Measurements from ENCODE around the gene WIPI1. TPM values are rescaled to one million over a fixed set of nuclear protein-coding genes. Genes with fewer than 3 reads are reported as not detected.

WIPI1 gene
- total and polyA plus RNA-seq, 9 of the 15 experiments (the other 6 are each of a cell fraction or from before 2014, with no cell fraction given) = 3.7 to 23.5 (median 11.8) TPM

- TF ChIP-seq, protein P1, sequence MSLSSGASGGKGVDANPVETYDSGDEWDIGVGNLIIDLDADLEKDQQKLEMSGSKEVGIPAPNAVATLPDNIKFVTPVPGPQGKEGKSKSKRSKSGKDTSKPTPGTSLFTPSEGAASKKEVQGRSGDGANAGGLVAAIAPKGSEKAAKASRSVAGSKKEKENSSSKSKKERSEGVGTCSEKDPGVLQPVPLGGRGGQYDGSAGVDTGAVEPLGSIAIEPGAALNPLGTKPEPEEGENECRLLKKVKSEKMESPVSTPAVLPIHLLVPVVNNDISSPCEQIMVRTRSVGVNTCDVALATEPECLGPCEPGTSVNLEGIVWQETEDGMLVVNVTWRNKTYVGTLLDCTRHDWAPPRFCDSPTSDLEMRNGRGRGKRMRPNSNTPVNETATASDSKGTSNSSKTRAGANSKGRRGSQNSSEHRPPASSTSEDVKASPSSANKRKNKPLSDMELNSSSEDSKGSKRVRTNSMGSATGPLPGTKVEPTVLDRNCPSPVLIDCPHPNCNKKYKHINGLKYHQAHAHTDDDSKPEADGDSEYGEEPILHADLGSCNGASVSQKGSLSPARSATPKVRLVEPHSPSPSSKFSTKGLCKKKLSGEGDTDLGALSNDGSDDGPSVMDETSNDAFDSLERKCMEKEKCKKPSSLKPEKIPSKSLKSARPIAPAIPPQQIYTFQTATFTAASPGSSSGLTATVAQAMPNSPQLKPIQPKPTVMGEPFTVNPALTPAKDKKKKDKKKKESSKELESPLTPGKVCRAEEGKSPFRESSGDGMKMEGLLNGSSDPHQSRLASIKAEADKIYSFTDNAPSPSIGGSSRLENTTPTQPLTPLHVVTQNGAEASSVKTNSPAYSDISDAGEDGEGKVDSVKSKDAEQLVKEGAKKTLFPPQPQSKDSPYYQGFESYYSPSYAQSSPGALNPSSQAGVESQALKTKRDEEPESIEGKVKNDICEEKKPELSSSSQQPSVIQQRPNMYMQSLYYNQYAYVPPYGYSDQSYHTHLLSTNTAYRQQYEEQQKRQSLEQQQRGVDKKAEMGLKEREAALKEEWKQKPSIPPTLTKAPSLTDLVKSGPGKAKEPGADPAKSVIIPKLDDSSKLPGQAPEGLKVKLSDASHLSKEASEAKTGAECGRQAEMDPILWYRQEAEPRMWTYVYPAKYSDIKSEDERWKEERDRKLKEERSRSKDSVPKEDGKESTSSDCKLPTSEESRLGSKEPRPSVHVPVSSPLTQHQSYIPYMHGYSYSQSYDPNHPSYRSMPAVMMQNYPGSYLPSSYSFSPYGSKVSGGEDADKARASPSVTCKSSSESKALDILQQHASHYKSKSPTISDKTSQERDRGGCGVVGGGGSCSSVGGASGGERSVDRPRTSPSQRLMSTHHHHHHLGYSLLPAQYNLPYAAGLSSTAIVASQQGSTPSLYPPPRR (CRISPR knock-in tag; IDR thresholded peaks at IDR 0.05; ENCODE audit: borderline replicate concordance) = no peak
- TF ChIP-seq TEAD2 (tag; IDR thresholded peaks at IDR 0.05) = no peak
- TF ChIP-seq ZNF282 (CRISPR knock-in tag; IDR thresholded peaks at IDR 0.05) = no peak
- TF ChIP-seq SMARCB1 (IDR thresholded peaks at IDR 0.05; ENCODE audit: insufficient read length, low read depth) = no peak
- no peak for TF ChIP-seq MEF2A (IDR thresholded peaks at IDR 0.05; ENCODE audit: control insufficient read depth, low read depth, low read length)
- TF ChIP-seq SNAPC5 (CRISPR knock-in tag; IDR thresholded peaks at IDR 0.05) = no peak
- peak; percentile 76 for TF ChIP-seq ZBTB12 (CRISPR knock-in tag; IDR thresholded peaks at IDR 0.05)
- no peak for TF ChIP-seq STAT6 (CRISPR knock-in tag; IDR thresholded peaks at IDR 0.05)
- peak; percentile 79 for TF ChIP-seq CREB1 (IDR thresholded peaks at IDR 0.05)
- peak; percentile 88 for TF ChIP-seq CREB1 (CRISPR knock-in tag; IDR thresholded peaks at IDR 0.05)
- no peak for TF ChIP-seq ZNF124 (CRISPR knock-in tag; IDR thresholded peaks at IDR 0.05)
- no peak for TF ChIP-seq ZNF3 (CRISPR knock-in tag; IDR thresholded peaks at IDR 0.05)
- TF ChIP-seq ZBTB1 (CRISPR knock-in tag; IDR thresholded peaks at IDR 0.05; ENCODE audit: borderline replicate concordance, low read depth) = no peak
- TF ChIP-seq MYNN (IDR thresholded peaks at IDR 0.05) = no peak
- TF ChIP-seq MYNN (CRISPR knock-in tag; IDR thresholded peaks at IDR 0.05) = no peak
- TF ChIP-seq, protein P2, sequence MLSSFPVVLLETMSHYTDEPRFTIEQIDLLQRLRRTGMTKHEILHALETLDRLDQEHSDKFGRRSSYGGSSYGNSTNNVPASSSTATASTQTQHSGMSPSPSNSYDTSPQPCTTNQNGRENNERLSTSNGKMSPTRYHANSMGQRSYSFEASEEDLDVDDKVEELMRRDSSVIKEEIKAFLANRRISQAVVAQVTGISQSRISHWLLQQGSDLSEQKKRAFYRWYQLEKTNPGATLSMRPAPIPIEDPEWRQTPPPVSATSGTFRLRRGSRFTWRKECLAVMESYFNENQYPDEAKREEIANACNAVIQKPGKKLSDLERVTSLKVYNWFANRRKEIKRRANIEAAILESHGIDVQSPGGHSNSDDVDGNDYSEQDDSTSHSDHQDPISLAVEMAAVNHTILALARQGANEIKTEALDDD (IDR thresholded peaks at IDR 0.05) = no peak
- TF ChIP-seq YBX1 (IDR thresholded peaks at IDR 0.05) = no peak
- TF ChIP-seq FOXK2 (conservative IDR thresholded peaks at IDR 0.05 in 1 of 2, IDR thresholded peaks at IDR 0.05 in 1 of 2; ENCODE audit: low read depth in 2 of 2) = peak; percentile 99 to 100
- TF ChIP-seq EP300 (IDR thresholded peaks at IDR 0.05; ENCODE audit: low read length) = 0 out of 2 replicates have a peak, but pooled peaks have one; percentile 10
- TF ChIP-seq JUNB (CRISPR knock-in tag; conservative IDR thresholded peaks at IDR 0.05) = no peak
Measured at GRCh38 chr17:68457539-68458259, 403 bp upstream of the WIPI1 start (continued).

Data from K562 (cell line).